Naive thymus-derived CD4-positive, alpha-beta T cell (primary cell): ENCODE data around the gene TSHZ3. TPM values are rescaled to one million over a fixed set of nuclear protein-coding genes. Genes with fewer than 3 reads are reported as not detected.

Experiments used
- ATAC-seq: fragments of 150-1000 bp; cut with Tn5 transposase; 2 replicates; pipeline ENCODE4 v1.10.0; 2021; ENCODE audit warnings: mild to moderate bottlenecking, moderate library complexity
- CTCF ChIA-PET: fragments of 350-600 bp; sonication (Branson Sonifier 250); formaldehyde crosslinking; loops from one replicate; lab custom pipeline; 2021; ENCODE audit warnings: antibody characterized with exemption; lab: Charles Lee
- POLR2A ChIA-PET: fragments of 350-600 bp; sonication (Branson Sonifier 250); formaldehyde crosslinking; loops from one replicate; lab custom pipeline; 2021; ENCODE audit warnings: antibody characterized with exemption, inconsistent platforms; lab: Charles Lee
- DNase-seq, 9 donors: peaks; one replicate each; pipeline versions ENCODE4 v3.0.0 to v3.0.0-alpha.2; 2020 to 2022; ENCODE audit warnings: mixed read lengths in 1 of 9
- H3K27ac ChIP-seq: one replicate; pipeline ENCODE4 v1.7.0; 2013; ENCODE audit warnings: mild to moderate bottlenecking, low read depth, low read length, moderate library complexity
- H3K27me3 ChIP-seq, 2 donors: one replicate each; pipeline ENCODE4 v1.7.0; 2013; ENCODE audit warnings: low read length in 2 of 2, mild to moderate bottlenecking in 2 of 2, moderate library complexity in 2 of 2; ENCODE audit not compliant: control insufficient read depth in 2 of 2, insufficient read depth in 2 of 2
- H3K36me3 ChIP-seq, 3 experiments: 1 replicate in 2 of 3; 2 replicates in 1 of 3; pipeline ENCODE4 v1.7.0; 2013; ENCODE audit warnings: low read length in 3 of 3, mild to moderate bottlenecking in 3 of 3, moderate library complexity in 1 of 3; ENCODE audit not compliant: insufficient read depth in 3 of 3, control insufficient read depth in 2 of 3
- H3K4me1 ChIP-seq, 2 donors: one replicate each; pipeline ENCODE4 v1.7.0; 2013; ENCODE audit warnings: low read length in 2 of 2, mild to moderate bottlenecking in 2 of 2, moderate library complexity in 1 of 2; ENCODE audit not compliant: control insufficient read depth in 2 of 2, insufficient read depth in 2 of 2
- H3K4me3 ChIP-seq: 2 replicates; pipeline ENCODE4 v1.7.0; 2013; ENCODE audit warnings: mild to moderate bottlenecking, low read length
- H3K9me3 ChIP-seq, 3 experiments: 1 replicate in 2 of 3; 2 replicates in 1 of 3; pipeline ENCODE4 v1.7.0; 2013; ENCODE audit warnings: low read length in 3 of 3; ENCODE audit not compliant: control insufficient read depth in 2 of 3
- H3K27ac Mint-ChIP-seq, 9 donors: one replicate each; pipeline ENCODE4 v1.8.0; 2020 to 2022; ENCODE audit warnings: mixed read lengths in 9 of 9, mild to moderate bottlenecking in 8 of 9, moderate library complexity in 5 of 9, inconsistent platforms in 2 of 9
- H3K27me3 Mint-ChIP-seq, 5 donors: one replicate each; pipeline ENCODE4 v1.8.0; 2021 to 2022; ENCODE audit warnings: mixed read lengths in 5 of 5, mild to moderate bottlenecking in 1 of 5
- H3K36me3 Mint-ChIP-seq, 5 donors: one replicate each; pipeline ENCODE4 v1.8.0; 2020 to 2022; ENCODE audit warnings: mixed read lengths in 5 of 5, mild to moderate bottlenecking in 3 of 5, inconsistent platforms in 1 of 5
- H3K4me1 Mint-ChIP-seq, 7 donors: one replicate each; pipeline ENCODE4 v1.8.0; 2020 to 2022; ENCODE audit warnings: mixed read lengths in 7 of 7, mild to moderate bottlenecking in 3 of 7, inconsistent platforms in 1 of 7
- H3K4me3 Mint-ChIP-seq, 10 donors: one replicate each; pipeline ENCODE4 v1.8.0; 2020 to 2022; ENCODE audit warnings: mild to moderate bottlenecking in 10 of 10, mixed read lengths in 10 of 10, moderate library complexity in 6 of 10, inconsistent platforms in 2 of 10
- H3K9me3 Mint-ChIP-seq, 11 donors: one replicate each; pipeline ENCODE4 v1.8.0; 2020 to 2022; ENCODE audit warnings: mixed read lengths in 11 of 11, mild to moderate bottlenecking in 4 of 11, inconsistent platforms in 1 of 11, moderate library complexity in 1 of 11
- intact Hi-C, 2 donors: fragments of 100-400 bp; cut with micrococcal nuclease; formaldehyde crosslinking; loops; one replicate each; pipeline ENCODE4 v1.15.1; 2023
- polyA plus RNA-seq, 2 donors: library from polyadenylated mRNA; unstranded; fragments of 300-500 nt; fragmentation: Illumina TruSeq; gene quantifications; one replicate each; pipeline ENCODE4 v1.2.3, GENCODE V29; 2021
- total RNA-seq, 6 experiments: library from RNA in 5 of 6; stranded (reverse) in 5 of 6; gene quantifications; 1 replicate in 5 of 6; 2 replicates in 1 of 6; pipeline ENCODE4 v1.2.3 and lab custom pipeline; 2021 to 2026

The TSHZ3 gene
- total and polyA plus RNA-seq, 7 experiments from 2014 or later, result 0.08 to 6.0 (median 0.20) TPM; not detected in 1

GRCh38 chr19:31329819-31330218, 19.4 kb downstream of the TSHZ3 start:
- POLR2A ChIA-PET, result no interaction called here
- no peak for DNase-seq
- H3K9me3 ChIP-seq, result no peaks in the 10 kb centered on the region
- intact Hi-C loops, result no loop called here
- Mint-ChIP-seq H3K27ac (no peak overlapping the region), H3K27me3 (peaks cover 0 to 12% (median 0%) of the 10 kb centered on the region in 5 donors), H3K36me3 (no peaks in the 10 kb centered on the region), H3K4me1 (peaks cover 0 to 10% (median 2%) of the 10 kb centered on the region in 7 donors), H3K9me3 (no peaks in the 10 kb centered on the region), H3K4me3 (no peak overlapping the region)
- H3K4me3 ChIP-seq, result no peak overlapping the region
- no peaks in the 10 kb centered on the region for H3K4me1 ChIP-seq
- H3K36me3 ChIP-seq, result no peaks in the 10 kb centered on the region
- no peaks in the 10 kb centered on the region for H3K27me3 ChIP-seq
- ATAC-seq, result no peak
- H3K27ac ChIP-seq, result no peak overlapping the region
- CTCF ChIA-PET, result no interaction called here

GRCh38 chr19:31328238-31328637, 21.0 kb downstream of the TSHZ3 start:
- no peak overlapping the region for H3K27ac ChIP-seq
- no peak overlapping the region for H3K4me3 ChIP-seq
- no peaks in the 10 kb centered on the region for H3K36me3 ChIP-seq
- no peaks in the 10 kb centered on the region for H3K9me3 ChIP-seq
- H3K4me1 ChIP-seq, result no peaks in the 10 kb centered on the region
- Mint-ChIP-seq H3K27ac (no peak overlapping the region), H3K36me3 (no peaks in the 10 kb centered on the region), H3K9me3 (no peaks in the 10 kb centered on the region), H3K4me1 (peaks cover 0 to 10% (median 2%) of the 10 kb centered on the region in 7 donors), H3K27me3 (peaks cover 0 to 3% (median 0%) of the 10 kb centered on the region in 5 donors), H3K4me3 (no peak overlapping the region)
- no peaks in the 10 kb centered on the region for H3K27me3 ChIP-seq
- POLR2A ChIA-PET, result no interaction called here
- no peak for DNase-seq
- CTCF ChIA-PET, result interaction anchor here (0.6 kb wide), 1 partner anchor 541 kb away, joined by 6 read pairs; no protein-coding TSS in a partner anchor
- intact Hi-C loops, result no loop called here
- ATAC-seq, result no peak

- peaks cover 0 to 10% (median 2%) of the 10 kb centered on the region in 7 donors for H3K4me1 Mint-ChIP-seq
- peaks cover 0 to 3% (median 0%) of the 10 kb centered on the region in 5 donors for H3K27me3 Mint-ChIP-seq
- H3K9me3 Mint-ChIP-seq, result no peaks in the 10 kb centered on the region
- H3K36me3 Mint-ChIP-seq, result no peaks in the 10 kb centered on the region
- Histone ChIP-seq H3K36me3 (no peaks in the 10 kb centered on the region), H3K4me3 (no peak overlapping the region), H3K4me1 (no peaks in the 10 kb centered on the region), H3K27ac (no peak overlapping the region), H3K27me3 (no peaks in the 10 kb centered on the region), H3K9me3 (no peaks in the 10 kb centered on the region)
- ChIA-PET CTCF (no interaction called here), POLR2A (no interaction called here)
- H3K4me3 Mint-ChIP-seq, result no peak overlapping the region
- no peak overlapping the region for H3K27ac Mint-ChIP-seq
- intact Hi-C loops, result no loop called here
- no peak for ATAC-seq
- no peak for DNase-seq
Observed at GRCh38 chr19:31326329-31327028, 22.8 kb downstream of the TSHZ3 start.

GRCh38 chr19:31325342-31325741, 23.9 kb downstream of the TSHZ3 start:
- Mint-ChIP-seq H3K4me3 (no peak overlapping the region), H3K27ac (no peak overlapping the region), H3K36me3 (no peaks in the 10 kb centered on the region), H3K4me1 (peaks cover 0 to 10% (median under 1%) of the 10 kb centered on the region in 7 donors), H3K27me3 (peaks cover 0 to 3% (median 0%) of the 10 kb centered on the region in 5 donors), H3K9me3 (no peaks in the 10 kb centered on the region)
- no peak for ATAC-seq
- H3K36me3 ChIP-seq, result no peaks in the 10 kb centered on the region
- intact Hi-C loops, result no loop called here
- DNase-seq, result no peak
- ChIA-PET CTCF (no interaction called here), POLR2A (no interaction called here)
- no peaks in the 10 kb centered on the region for H3K9me3 ChIP-seq
- no peaks in the 10 kb centered on the region for H3K4me1 ChIP-seq
- no peak overlapping the region for H3K27ac ChIP-seq
- no peak overlapping the region for H3K4me3 ChIP-seq
- H3K27me3 ChIP-seq, result no peaks in the 10 kb centered on the region

- H3K36me3 Mint-ChIP-seq, result no peaks in the 10 kb centered on the region
- intact Hi-C loops, result no loop called here
- ChIA-PET CTCF (no interaction called here), POLR2A (no interaction called here)
- no peaks in the 10 kb centered on the region for H3K9me3 Mint-ChIP-seq
- no peak overlapping the region for H3K4me3 Mint-ChIP-seq
- H3K4me3 ChIP-seq, result no peak overlapping the region
- no peaks in the 10 kb centered on the region for H3K4me1 ChIP-seq
- H3K36me3 ChIP-seq, result no peaks in the 10 kb centered on the region
- no peaks in the 10 kb centered on the region for H3K27me3 ChIP-seq
- H3K27ac ChIP-seq, result no peak overlapping the region
- ATAC-seq, result no peak
- no peak for DNase-seq
- H3K9me3 ChIP-seq, result no peaks in the 10 kb centered on the region
- peaks cover 0 to 11% (median 3%) of the 10 kb centered on the region in 5 donors for H3K27me3 Mint-ChIP-seq
- peaks cover 0 to 2% (median 0%) of the 10 kb centered on the region in 7 donors for H3K4me1 Mint-ChIP-seq
- no peak overlapping the region for H3K27ac Mint-ChIP-seq
Observed at GRCh38 chr19:31319465-31319864, 29.8 kb downstream of the TSHZ3 start.

- ATAC-seq (no peak), DNase-seq (no peak)
- Mint-ChIP-seq H3K4me1 (peaks cover 0 to 2% (median 0%) of the 10 kb centered on the region in 7 donors), H3K4me3 (no peak overlapping the region), H3K9me3 (no peaks in the 10 kb centered on the region), H3K36me3 (no peaks in the 10 kb centered on the region), H3K27ac (no peak overlapping the region), H3K27me3 (peaks cover 0 to 11% (median 3%) of the 10 kb centered on the region in 5 donors)
- H3K27ac ChIP-seq, result no peak overlapping the region
- POLR2A ChIA-PET, result no interaction called here
- CTCF ChIA-PET, result no interaction called here
- H3K4me3 ChIP-seq, result no peak overlapping the region
- intact Hi-C loops, result no loop called here
- H3K27me3 ChIP-seq, result no peaks in the 10 kb centered on the region
- no peaks in the 10 kb centered on the region for H3K36me3 ChIP-seq
- H3K4me1 ChIP-seq, result no peaks in the 10 kb centered on the region
- no peaks in the 10 kb centered on the region for H3K9me3 ChIP-seq
Observed at GRCh38 chr19:31318790-31319425, 30.3 kb downstream of the TSHZ3 start.
